ENCODE data around the gene ITGAD. TPM values are rescaled to one million over a fixed set of nuclear protein-coding genes. Genes with fewer than 3 reads are reported as not detected.

The ITGAD gene
- total and polyA plus RNA-seq, 11 donors = 0.41 to 0.80 TPM; not detected in 9

DNA sequence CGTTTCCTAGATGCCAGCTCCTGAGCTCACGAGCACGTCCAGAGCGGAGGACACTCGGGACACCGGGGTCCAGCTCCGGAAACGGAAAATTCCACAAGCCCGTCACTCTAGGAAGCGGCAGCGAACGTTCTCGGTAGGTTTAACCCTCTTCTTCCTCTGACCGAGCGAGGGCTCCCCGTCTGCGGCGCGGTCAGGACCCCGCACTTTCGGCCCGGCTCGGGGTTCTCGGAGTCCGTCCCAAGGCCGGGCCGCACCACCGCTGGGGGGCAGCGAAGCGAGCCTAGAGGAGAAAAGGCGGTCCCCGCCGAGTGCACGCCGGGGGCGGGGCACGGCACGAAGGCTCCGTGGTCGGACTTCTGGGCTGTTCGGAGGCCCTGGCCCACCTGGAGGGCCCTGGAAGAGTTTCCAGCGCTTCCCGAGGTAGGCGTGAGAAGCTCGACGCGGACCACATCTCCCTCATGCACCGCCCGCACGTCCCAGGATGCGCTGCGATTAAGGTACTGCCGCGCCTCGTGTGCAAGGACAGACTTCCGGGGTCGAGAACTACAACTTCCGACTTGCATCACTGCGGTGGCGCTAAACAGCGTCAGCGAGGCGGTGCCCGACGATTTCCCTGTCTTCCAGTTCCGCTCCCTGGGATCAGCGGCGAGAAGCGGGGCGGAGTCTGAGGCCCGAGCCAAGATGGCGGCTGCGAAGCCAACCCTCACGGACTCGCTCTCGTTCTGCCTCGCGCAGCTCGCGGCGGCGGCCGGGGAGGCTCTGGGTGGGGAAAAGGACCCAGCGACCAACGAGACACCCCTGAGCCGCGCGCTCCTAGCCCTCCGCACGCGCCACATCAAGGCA, 65.9 kb downstream of the ITGAD start, which contains the start of gene ARMC5:
Gene ARMC5, plus strand, starts transcription at position 658 of the 843 bp plus-strand sequence. Its CDS starts 24 bp downstream, at position 682.
- H3K9me3 ChIP-seq = no peaks in the 10 kb centered on the region
- peak; percentile 82 to 90 (median 88) for ATAC-seq
- DNase-seq = peak; percentile 98 to 99 (median 98)
- H3K27me3 ChIP-seq = no peaks in the 10 kb centered on the region
- H3K27ac ChIP-seq = peak within 1 kb of the TSS; percentile 94 to 100 (median 99)
- peaks cover 0 to 57% (median 43%) of the 10 kb centered on the region in 12 donors for H3K4me1 ChIP-seq
- TF ChIP-seq, protein P1, sequence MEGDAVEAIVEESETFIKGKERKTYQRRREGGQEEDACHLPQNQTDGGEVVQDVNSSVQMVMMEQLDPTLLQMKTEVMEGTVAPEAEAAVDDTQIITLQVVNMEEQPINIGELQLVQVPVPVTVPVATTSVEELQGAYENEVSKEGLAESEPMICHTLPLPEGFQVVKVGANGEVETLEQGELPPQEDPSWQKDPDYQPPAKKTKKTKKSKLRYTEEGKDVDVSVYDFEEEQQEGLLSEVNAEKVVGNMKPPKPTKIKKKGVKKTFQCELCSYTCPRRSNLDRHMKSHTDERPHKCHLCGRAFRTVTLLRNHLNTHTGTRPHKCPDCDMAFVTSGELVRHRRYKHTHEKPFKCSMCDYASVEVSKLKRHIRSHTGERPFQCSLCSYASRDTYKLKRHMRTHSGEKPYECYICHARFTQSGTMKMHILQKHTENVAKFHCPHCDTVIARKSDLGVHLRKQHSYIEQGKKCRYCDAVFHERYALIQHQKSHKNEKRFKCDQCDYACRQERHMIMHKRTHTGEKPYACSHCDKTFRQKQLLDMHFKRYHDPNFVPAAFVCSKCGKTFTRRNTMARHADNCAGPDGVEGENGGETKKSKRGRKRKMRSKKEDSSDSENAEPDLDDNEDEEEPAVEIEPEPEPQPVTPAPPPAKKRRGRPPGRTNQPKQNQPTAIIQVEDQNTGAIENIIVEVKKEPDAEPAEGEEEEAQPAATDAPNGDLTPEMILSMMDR (IDR thresholded peaks at IDR 0.05) = peak; percentile 39 to 83 (median 62)
- TF ChIP-seq POLR2A (IDR thresholded peaks at IDR 0.05) = peak in 1 of 2 donors; percentile 19
- H3K36me3 ChIP-seq = peaks cover 0 to 25% (median 20%) of the 10 kb centered on the region in 9 donors
- peak within 1 kb of the TSS; percentile 57 to 93 (median 80) for H3K4me3 ChIP-seq
- intact Hi-C loops (cut with DNase I) = loop anchor here in 7 of 10 donors (1.0 to 10.0 kb wide), 17 partner anchors 14 to 504 kb away; partner anchors contain the start of genes ZNF267 (in 4 of the 7), RUSF1 (in 3 of the 7), FUS (in 2 of the 7) and STX4 (in 2 of the 7)
- 0 to 1% (median 0%) methylated on average over 12 to 91 of the region's 91 CpGs for WGBS, 4 donors

DNA sequence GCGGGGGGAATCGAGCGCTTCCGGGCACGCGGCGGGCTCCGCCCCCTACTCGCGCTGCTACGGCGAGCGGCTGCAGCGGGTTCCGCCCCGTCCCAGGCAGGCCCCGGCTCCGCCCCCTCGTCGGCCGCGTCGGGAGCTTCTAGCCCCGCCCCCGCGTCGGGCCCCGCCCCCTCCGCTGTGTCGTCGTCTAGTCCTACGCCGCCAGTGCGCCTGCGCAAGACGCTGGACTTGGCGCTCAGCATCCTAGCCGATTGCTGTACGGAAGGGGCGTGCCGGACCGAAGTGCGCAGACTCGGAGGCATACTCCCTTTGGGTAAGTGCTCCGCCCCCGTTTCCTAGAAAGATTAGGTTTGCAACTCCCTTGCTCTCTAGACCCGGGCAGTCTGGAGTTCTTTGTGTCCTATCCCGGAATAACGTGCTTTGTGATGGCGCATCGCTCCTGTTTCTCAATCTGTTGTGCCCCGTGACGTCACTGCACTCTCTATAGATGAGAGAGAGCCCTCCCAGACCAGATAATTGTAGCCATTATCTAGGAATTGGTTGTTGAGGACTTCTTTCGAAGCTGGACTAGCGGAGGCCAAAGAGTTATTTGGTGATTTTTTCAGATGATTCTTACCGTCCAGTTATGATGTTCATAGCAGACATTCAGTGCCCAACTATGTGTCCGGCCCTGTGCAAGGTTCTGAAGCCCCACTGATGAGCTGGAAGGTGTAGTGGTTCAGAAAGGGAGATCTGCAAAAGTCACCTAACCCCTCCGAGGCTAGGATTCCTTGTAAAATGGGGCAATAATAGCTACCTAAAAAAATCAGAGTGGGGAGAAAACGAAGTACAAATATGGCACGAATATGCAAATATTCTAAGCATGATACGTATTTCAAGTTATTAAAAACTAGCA, 66.8 kb downstream of the ITGAD start:
- peak; percentile 100 for DNase-seq
- intact Hi-C loops (cut with DNase I) = loop anchor here in 7 of 10 donors (1.0 to 10.0 kb wide), 20 partner anchors 11 to 505 kb away; partner anchors contain the start of genes ZNF267 (in 4 of the 7), RUSF1 (in 3 of the 7), FUS (in 2 of the 7) and STX4 (in 2 of the 7)
- H3K27ac ChIP-seq = peak overlapping the region; percentile 94 to 100 (median 99)
- peaks cover 0 to 49% (median 41%) of the 10 kb centered on the region in 12 donors for H3K4me1 ChIP-seq
- no peaks in the 10 kb centered on the region for H3K9me3 ChIP-seq
- WGBS, 4 donors = 3 to 8% (median 4%) methylated on average over 20 to 61 of the region's 61 CpGs
- peak; percentile 83 to 92 (median 88) for ATAC-seq
- H3K27me3 ChIP-seq = no peaks in the 10 kb centered on the region
- peak overlapping the region; percentile 57 to 93 (median 80) for H3K4me3 ChIP-seq
- H3K36me3 ChIP-seq = peaks cover 0 to 32% (median 29%) of the 10 kb centered on the region in 9 donors
- TF ChIP-seq, protein P1 (IDR thresholded peaks at IDR 0.05) = no peak
- no peak for TF ChIP-seq POLR2A (IDR thresholded peaks at IDR 0.05)

DNA sequence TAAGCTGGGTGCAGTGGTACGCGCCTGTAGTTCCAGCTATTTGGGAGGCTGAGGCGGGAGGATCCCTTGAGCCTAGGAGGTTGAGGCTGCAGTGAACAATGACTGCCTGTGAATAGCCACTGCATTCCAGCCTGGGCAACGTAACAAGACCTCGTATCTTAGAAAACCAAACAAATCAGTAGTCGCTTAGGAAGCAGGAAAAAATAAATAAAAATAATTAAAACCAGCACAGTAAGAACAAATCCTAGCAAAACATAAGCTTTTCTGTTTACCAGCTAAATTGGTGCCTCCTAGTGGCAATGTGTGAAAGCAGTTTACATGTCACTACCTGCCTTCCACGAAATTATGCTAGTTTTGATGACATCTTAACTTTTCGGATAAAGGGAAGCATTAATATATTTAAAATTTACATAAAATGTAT, 67.5 kb downstream of the ITGAD start:
- Histone ChIP-seq H3K27ac (peak overlapping the region in 10 of 12 donors; percentile 51 to 100 (median 98)), H3K27me3 (no peaks in the 10 kb centered on the region), H3K36me3 (peaks cover 0 to 39% (median 35%) of the 10 kb centered on the region in 9 donors), H3K9me3 (no peaks in the 10 kb centered on the region), H3K4me3 (peak overlapping the region in 10 of 12 donors; percentile 26 to 92 (median 76)), H3K4me1 (peaks cover 0 to 42% (median 34%) of the 10 kb centered on the region in 12 donors)
- intact Hi-C loops (cut with DNase I) = loop anchor here in 3 of 10 donors (1.0 to 10.0 kb wide), 3 partner anchors 11 to 254 kb away; a partner anchor contains a TSS
- DNase-seq (peak in 1 of 5 donors; percentile 24), ATAC-seq (no peak)
- no peak for TF ChIP-seq POLR2A (IDR thresholded peaks at IDR 0.05)
- TF ChIP-seq, protein P1 (IDR thresholded peaks at IDR 0.05) = peak in 11 of 12 donors; percentile 24 to 73 (median 55)
- 63 to 73% (median 67%) methylated on average over 8 of the region's 8 CpGs for WGBS, 4 donors

All from heart left ventricle (tissue), 16 donors.